Fibroblast of pulmonary artery (primary cell): ENCODE data around the gene CD34.
A peak's percentile ranks its signal among the peaks of the same experiment; 100 is the strongest.

Experiments used
- DNase-seq: peaks from one replicate; pipeline ENCODE4 v3.0.0-alpha.2; 2010; ENCODE audit warnings: low read depth
- H3K4me3 ChIP-seq: replicated peaks from 2 replicates; pipeline ENCODE4 v1.5.1; 2011; ENCODE audit warnings: low read depth, mild to moderate bottlenecking, control low read depth, low read length, moderate library complexity
- TF ChIP-seq, protein P1 (sequence below): IDR thresholded peaks from 2 replicates; pipeline ENCODE4 v1.5.1; 2011; ENCODE audit warnings: mild to moderate bottlenecking, control low read depth, low read length, inconsistent platforms; ENCODE audit errors: missing control alignments

The CD34 gene

DNA sequence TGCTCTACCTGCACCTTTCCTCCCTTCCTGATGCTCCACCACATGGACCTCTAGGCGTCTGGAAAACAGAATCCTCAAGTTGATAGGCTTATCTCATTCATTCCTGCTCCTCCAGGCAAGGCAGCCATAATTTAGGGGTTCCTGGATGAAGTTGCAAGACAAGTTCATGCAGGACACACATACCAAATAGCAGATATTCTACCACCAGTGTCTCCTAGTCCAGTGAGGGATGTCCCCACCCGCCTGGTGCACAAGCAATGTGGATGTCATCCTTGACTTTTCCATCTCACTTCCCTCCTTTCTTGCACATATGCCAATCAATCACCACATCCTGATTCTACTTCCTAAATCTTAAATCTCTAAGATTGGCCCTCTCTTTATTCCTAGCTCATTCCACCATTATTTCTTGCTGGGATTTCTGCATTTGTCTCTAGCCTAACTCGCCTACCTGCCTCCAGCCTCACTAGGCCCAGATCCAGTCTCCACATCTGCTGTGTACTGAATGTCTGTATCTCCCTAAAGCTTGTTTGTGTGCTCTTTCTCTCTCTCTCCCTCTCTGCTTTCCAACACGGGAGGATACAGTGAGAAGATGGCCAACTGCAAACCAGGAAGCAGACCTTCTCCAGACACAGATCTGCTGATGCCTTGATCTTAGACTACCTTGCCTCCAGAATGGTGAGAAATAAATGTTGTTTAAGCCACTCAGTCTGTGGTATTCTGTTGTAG, 40.5 kb downstream of the CD34 start:
- no peak for DNase-seq
- no peak overlapping the region for H3K4me3 ChIP-seq

DNA sequence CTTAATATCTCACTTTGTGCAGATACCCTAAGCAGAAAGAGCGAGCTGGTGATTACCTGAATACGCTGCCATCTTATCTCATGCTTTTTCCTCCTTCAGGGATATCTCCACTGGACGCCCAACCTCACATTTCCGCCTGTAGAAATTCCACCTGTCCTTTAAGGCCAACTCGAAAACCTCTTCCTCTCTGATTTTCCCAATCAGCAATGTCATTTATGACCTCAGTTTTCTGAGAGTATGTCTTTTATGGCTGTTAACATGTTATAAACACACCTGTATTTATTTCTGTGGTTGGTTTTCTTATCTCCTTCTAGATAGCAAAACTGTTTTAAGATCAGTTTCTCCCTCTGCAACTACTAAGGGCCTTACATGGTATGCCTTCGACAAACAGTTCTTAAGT, 41.1 kb downstream of the CD34 start:
- no peak for DNase-seq
- no peak overlapping the region for H3K4me3 ChIP-seq
- TF ChIP-seq, protein P1, sequence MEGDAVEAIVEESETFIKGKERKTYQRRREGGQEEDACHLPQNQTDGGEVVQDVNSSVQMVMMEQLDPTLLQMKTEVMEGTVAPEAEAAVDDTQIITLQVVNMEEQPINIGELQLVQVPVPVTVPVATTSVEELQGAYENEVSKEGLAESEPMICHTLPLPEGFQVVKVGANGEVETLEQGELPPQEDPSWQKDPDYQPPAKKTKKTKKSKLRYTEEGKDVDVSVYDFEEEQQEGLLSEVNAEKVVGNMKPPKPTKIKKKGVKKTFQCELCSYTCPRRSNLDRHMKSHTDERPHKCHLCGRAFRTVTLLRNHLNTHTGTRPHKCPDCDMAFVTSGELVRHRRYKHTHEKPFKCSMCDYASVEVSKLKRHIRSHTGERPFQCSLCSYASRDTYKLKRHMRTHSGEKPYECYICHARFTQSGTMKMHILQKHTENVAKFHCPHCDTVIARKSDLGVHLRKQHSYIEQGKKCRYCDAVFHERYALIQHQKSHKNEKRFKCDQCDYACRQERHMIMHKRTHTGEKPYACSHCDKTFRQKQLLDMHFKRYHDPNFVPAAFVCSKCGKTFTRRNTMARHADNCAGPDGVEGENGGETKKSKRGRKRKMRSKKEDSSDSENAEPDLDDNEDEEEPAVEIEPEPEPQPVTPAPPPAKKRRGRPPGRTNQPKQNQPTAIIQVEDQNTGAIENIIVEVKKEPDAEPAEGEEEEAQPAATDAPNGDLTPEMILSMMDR, result no peak

More for the DNA sequence above, 40.5 kb downstream of the CD34 start:
- TF ChIP-seq, protein P1, result no peak

DNA sequence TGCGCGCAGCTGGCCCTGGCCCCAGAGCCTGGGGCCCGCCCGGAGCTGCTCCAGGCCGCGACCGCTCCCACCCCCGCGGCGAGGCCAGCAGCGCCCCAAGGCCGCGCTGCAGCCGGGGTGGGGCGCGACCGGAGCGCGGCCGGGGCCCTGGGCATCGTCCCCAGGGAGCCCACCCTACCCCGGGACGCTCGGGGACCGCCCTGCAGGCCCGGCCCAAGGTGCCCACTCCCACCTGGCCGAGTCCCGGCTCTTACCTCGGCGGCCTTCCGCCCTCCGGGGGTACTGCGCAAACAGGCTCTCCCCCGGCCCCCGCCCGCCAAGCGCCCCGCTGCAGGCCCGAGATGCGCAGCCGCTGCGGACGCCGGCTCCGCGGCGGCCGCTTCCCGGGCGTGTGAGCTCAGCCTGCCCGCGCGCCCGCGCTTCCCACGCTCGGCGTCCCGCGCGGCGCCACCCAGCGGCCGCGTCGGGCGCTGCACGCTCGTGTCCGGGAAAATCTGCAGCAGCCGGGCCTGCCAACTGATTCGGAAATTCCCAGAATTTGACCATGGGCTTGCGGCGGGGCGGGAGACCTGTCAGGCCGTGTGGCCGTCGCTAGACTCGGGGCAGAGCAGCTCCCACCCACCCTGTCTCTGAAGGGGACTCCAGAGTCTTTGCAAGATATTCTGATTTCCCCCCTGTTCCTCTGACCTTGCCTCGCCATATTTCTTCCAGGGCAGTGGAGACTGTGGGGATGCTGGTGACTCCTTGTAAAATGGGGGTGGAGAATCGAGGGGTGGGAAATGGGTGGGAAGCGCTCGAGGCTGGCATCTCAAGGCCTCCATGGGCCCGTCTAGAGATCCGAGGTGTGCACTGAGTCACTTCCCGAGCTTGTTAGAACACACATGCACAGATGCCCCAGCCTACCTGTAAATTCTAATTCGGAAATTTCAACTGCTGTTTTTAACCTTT, 41.9 kb downstream of the CD34 start:
- H3K4me3 ChIP-seq, result peak overlapping the region; percentile 58
- peak; percentile 77 for DNase-seq
- TF ChIP-seq, protein P1, result peak; percentile 43

DNA sequence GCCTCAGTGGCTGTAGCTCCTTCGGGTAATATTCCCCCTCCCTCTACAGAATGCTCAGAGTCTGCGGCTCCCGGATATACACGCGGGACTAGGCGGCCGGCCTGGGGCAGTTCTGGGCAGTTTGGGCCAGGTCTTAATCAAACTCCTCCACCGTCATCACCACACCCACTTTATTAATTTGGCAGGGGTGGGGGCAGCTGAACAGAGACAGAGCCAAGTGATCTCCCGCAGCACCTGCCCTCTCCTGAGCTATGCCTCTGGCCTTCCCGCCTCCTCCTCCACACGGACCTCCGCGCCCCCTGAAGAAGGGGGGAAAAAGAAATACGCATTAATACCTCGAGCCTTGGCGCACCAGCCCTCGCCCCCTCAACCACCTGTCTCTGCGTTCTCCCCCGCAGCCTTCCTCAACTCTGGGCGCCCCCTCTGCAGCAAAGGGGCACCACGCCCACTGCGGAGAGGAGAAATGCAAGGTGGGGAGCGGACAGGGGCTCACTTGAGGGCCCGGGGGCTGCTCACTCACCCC, 42.6 kb downstream of the CD34 start:
- TF ChIP-seq, protein P1, result no peak
- DNase-seq, result peak; percentile 45
- peak overlapping the region; percentile 58 for H3K4me3 ChIP-seq

DNA sequence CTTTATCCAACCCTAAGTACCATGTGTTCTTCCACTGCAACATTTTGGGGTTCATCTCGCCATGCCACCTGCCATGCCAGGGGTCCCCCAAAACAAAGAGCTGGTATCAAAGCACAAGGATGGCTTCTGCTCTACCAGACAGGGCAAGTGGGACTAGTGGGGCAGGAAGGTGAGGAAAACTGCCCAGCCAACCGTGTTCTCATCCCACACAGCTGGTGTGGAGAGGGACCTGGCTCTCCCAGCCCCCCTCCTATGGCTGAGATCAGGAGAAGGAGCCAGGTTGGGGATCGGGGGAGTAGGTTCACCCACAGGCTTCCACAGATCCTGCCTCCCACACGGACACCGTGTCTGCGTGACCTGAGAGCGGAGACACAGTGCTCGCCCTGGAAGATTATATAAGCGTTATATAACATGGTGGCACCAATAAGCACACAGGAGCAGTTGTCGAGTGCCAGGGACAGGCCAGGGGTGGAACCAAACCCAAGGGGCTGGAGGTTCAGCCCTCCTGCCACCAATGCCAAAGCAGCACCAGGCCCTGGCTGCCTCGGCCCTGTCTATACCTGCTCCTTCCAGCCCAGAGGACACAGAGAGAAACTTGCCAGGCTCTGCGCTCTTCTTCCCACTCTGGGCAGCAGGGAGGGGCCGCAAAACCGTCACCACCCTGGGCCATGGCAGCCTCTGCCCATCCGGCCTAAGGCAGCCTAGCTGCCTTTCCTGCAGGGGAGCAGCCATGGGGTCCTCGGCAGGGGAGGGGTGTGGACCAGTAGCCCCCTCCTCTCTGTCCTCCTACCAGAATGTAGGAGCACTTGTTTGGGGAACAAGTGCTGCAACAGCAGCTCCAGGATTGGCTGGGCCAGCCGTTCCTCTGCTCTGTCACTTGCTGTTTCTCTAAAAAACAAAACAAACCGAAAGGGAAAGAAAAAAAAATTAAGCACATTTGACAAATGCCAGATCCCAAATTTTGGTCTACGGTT, 43.5 kb downstream of the CD34 start:
- H3K4me3 ChIP-seq, result peak overlapping the region; percentile 58
- TF ChIP-seq, protein P1, result no peak
- DNase-seq, result no peak
